B cell (primary cell): ENCODE results near the gene PCLO. TPM values are rescaled to one million over a fixed set of nuclear protein-coding genes. Genes with fewer than 3 reads are reported as not detected.

Experiments used
- ATAC-seq: fragments of 200-7000 bp; cut with Tn5 transposase; one replicate; pipeline ENCODE4 v1.10.0; 2021; ENCODE audit warnings: low read depth, mild to moderate bottlenecking, moderate number of reproducible peaks, moderate library complexity
- CTCF ChIA-PET: fragments of 350-600 bp; sonication (Branson Sonifier 250); formaldehyde crosslinking; loops from one replicate; lab custom pipeline; 2021; ENCODE audit warnings: antibody characterized with exemption, inconsistent platforms; lab: Charles Lee
- POLR2A ChIA-PET: fragments of 350-600 bp; sonication (Branson Sonifier 250); formaldehyde crosslinking; loops from one replicate; lab custom pipeline; 2021; ENCODE audit warnings: antibody characterized with exemption; lab: Charles Lee
- DNase-seq: peaks from one replicate; pipeline ENCODE4 v3.0.0; 2013
- H2AFZ ChIP-seq: 2 replicates; pipeline ENCODE4 v1.6.1; 2012; ENCODE audit warnings: mild to moderate bottlenecking, low read depth, low read length; ENCODE audit not compliant: insufficient read depth, poor library complexity, severe bottlenecking
- H3K27ac ChIP-seq, 2 donors: 1 replicate in 1 of 2; 2 replicates in 1 of 2; pipeline ENCODE4 v1.5.1; 2012 to 2013; ENCODE audit warnings: low read length in 2 of 2, mild to moderate bottlenecking in 2 of 2, moderate library complexity in 1 of 2
- H3K27me3 ChIP-seq, 4 experiments: fragments of 200-600 bp in 1 of 4; sonication (generic) in 1 of 4; replicated peaks in 1 of 4; 1 replicate in 2 of 4; 2 replicates in 2 of 4; pipeline versions ENCODE4 v1.6.1 to v1.7.0; 2013 to 2016; ENCODE audit warnings: low read length in 3 of 4, mild to moderate bottlenecking in 2 of 4, mixed read lengths in 1 of 4, moderate library complexity in 1 of 4; ENCODE audit not compliant: insufficient read depth in 4 of 4, control insufficient read depth in 3 of 4; ENCODE audit errors: control extremely low read depth in 1 of 4
- H3K36me3 ChIP-seq, 2 experiments: replicated peaks in 1 of 2; 1 replicate in 1 of 2; 2 replicates in 1 of 2; pipeline versions ENCODE4 v1.6.1 to v1.7.1; 2013; ENCODE audit warnings: low read length in 1 of 2; ENCODE audit not compliant: insufficient read depth in 2 of 2, control insufficient read depth in 1 of 2; ENCODE audit errors: control extremely low read depth in 1 of 2, extremely low read depth in 1 of 2
- H3K4me1 ChIP-seq, 2 donors: fragments of 200-600 bp in 1 of 2; sonication (generic) in 1 of 2; 1 replicate in 1 of 2; 2 replicates in 1 of 2; pipeline versions ENCODE4 v1.5.1 to v1.6.1; 2013 to 2017; ENCODE audit warnings: low read length in 2 of 2; ENCODE audit not compliant: control insufficient read depth in 2 of 2, insufficient read depth in 2 of 2
- H3K4me2 ChIP-seq: replicated peaks from 2 replicates; pipeline ENCODE3; 2012; ENCODE audit warnings: mild to moderate bottlenecking, low read depth, low read length; ENCODE audit not compliant: poor library complexity, severe bottlenecking
- H3K4me3 ChIP-seq, 5 experiments: fragments of 200-600 bp in 1 of 5; sonication (generic) in 1 of 5; 1 replicate in 3 of 5; 2 replicates in 2 of 5; pipeline versions ENCODE4 v1.5.1 to v1.7.0; 2011 to 2016; ENCODE audit warnings: low read length in 4 of 5, mild to moderate bottlenecking in 4 of 5, low read depth in 2 of 5, control low read depth in 1 of 5, moderate library complexity in 1 of 5; ENCODE audit not compliant: insufficient read depth in 1 of 5; ENCODE audit errors: control extremely low read depth in 1 of 5, extremely low read depth in 1 of 5
- H3K79me2 ChIP-seq: fragments of 200-600 bp; sonication (generic); one replicate; pipeline ENCODE4 v1.6.0; 2016; ENCODE audit warnings: low read length; ENCODE audit not compliant: control insufficient read depth, insufficient read depth
- H3K9ac ChIP-seq: fragments of 200-600 bp; sonication (generic); 2 replicates; pipeline ENCODE4 v1.6.1; 2017; ENCODE audit warnings: mild to moderate bottlenecking, low read length, moderate library complexity
- H3K9me3 ChIP-seq, 3 donors: one replicate each; pipeline versions ENCODE4 v1.6.1 to v1.7.1; 2013; ENCODE audit warnings: low read length in 2 of 3; ENCODE audit not compliant: control insufficient read depth in 2 of 3, insufficient read depth in 1 of 3; ENCODE audit errors: control extremely low read depth in 1 of 3
- H4K20me1 ChIP-seq: 2 replicates; pipeline ENCODE4 v1.6.0; 2012; ENCODE audit warnings: mild to moderate bottlenecking, low read length; ENCODE audit not compliant: insufficient read depth, control insufficient read depth, poor library complexity, severe bottlenecking
- H3K27ac Mint-ChIP-seq: one replicate; pipeline ENCODE4 v1.8.0; 2021; ENCODE audit warnings: mixed read lengths
- H3K27me3 Mint-ChIP-seq: one replicate; pipeline ENCODE4 v1.8.0; 2021; ENCODE audit warnings: mixed read lengths
- H3K4me1 Mint-ChIP-seq: one replicate; pipeline ENCODE4 v1.8.0; 2021; ENCODE audit warnings: mixed read lengths
- H3K4me3 Mint-ChIP-seq: one replicate; pipeline ENCODE4 v1.8.0; 2021; ENCODE audit warnings: mixed read lengths
- H3K9me3 Mint-ChIP-seq: one replicate; pipeline ENCODE4 v1.8.0; 2022; ENCODE audit warnings: mixed read lengths; ENCODE audit not compliant: insufficient read depth
- CTCF ChIP-seq: fragments of 200-600 bp; IDR thresholded peaks from one replicate; pipeline ENCODE4 v1.8.0; 2022; ENCODE audit warnings: antibody characterized with exemption, mild to moderate bottlenecking
- EZH2 ChIP-seq: IDR thresholded peaks from 2 replicates; pipeline ENCODE4 v1.6.1; 2012; ENCODE audit warnings: borderline replicate concordance, low read depth, mild to moderate bottlenecking, moderate library complexity, low read length; ENCODE audit not compliant: insufficient read depth, poor library complexity, severe bottlenecking
- WGBS: methylation state at CpG from one replicate; pipeline ENCODE4 v1.1.5; 2013; ENCODE audit warnings: missing lambda C conversion rate; ENCODE audit not compliant: insufficient coverage; 5-methylcytosine and 5-hydroxymethylcytosine counted together
- intact Hi-C: fragments of 100-400 bp; cut with micrococcal nuclease; formaldehyde crosslinking; loops from one replicate; pipeline ENCODE4 v1.10.0; 2022
- polyA plus RNA-seq: library from polyadenylated mRNA; depleted of rRNA; stranded (reverse); fragments of >200 nt; gene quantifications from 2 replicates; pipeline ENCODE4 v1.2.3, GENCODE V29; 2012
- total RNA-seq, 2 donors: library from RNA; stranded (reverse); fragments of 120-200 nt in 1 of 2; gene quantifications; 1 replicate in 1 of 2; 2 replicates in 1 of 2; pipeline versions ENCODE4 v1.2.3 to v1.2.4, GENCODE V29; 2013 to 2022

The PCLO gene
- total and polyA plus RNA-seq, 2 donors (not counting 1 experiment from before 2014, with no cell fraction given) = 0.01 to 0.32 TPM

GRCh38 chr7:83155407-83155806, 7.3 kb downstream of the PCLO start:
- Histone ChIP-seq H3K4me3 (no peak overlapping the region), H3K27me3 (no peaks in the 10 kb centered on the region), H3K9ac (no peak overlapping the region), H3K36me3 (no peaks in the 10 kb centered on the region), H3K27ac (no peak overlapping the region), H3K4me2 (no peak overlapping the region), H2AFZ (no peak overlapping the region), H4K20me1 (no peaks in the 10 kb centered on the region), H3K4me1 (no peaks in the 10 kb centered on the region), H3K79me2 (no peaks in the 10 kb centered on the region), H3K9me3 (peaks cover 0 to 11% (median 0%) of the 10 kb centered on the region in 3 donors)
- DNase-seq (no peak), ATAC-seq (no peak)
- Mint-ChIP-seq H3K27ac (no peak overlapping the region), H3K27me3 (no peaks in the 10 kb centered on the region), H3K4me3 (no peak overlapping the region), H3K4me1 (no peaks in the 10 kb centered on the region), H3K9me3 (no peaks in the 10 kb centered on the region)
- POLR2A ChIA-PET = no interaction called here
- TF ChIP-seq CTCF = no peak
- no peak for TF ChIP-seq EZH2
- intact Hi-C loops = no loop called here
- CTCF ChIA-PET = no interaction called here
- WGBS = 100% methylated on average over 1 of the region's 1 CpG

GRCh38 chr7:83153419-83153818, 9.3 kb downstream of the PCLO start:
- Histone ChIP-seq H3K9ac (no peak overlapping the region), H4K20me1 (no peaks in the 10 kb centered on the region), H3K9me3 (peaks cover 0 to 11% (median 0%) of the 10 kb centered on the region in 3 donors), H3K36me3 (no peaks in the 10 kb centered on the region), H3K27me3 (no peaks in the 10 kb centered on the region), H3K4me1 (no peaks in the 10 kb centered on the region), H3K4me3 (no peak overlapping the region), H3K4me2 (no peak overlapping the region), H3K27ac (no peak overlapping the region), H2AFZ (no peak overlapping the region), H3K79me2 (no peaks in the 10 kb centered on the region)
- no peak for ATAC-seq
- Mint-ChIP-seq H3K4me1 (no peaks in the 10 kb centered on the region), H3K27ac (no peak overlapping the region), H3K4me3 (no peak overlapping the region), H3K9me3 (no peaks in the 10 kb centered on the region), H3K27me3 (no peaks in the 10 kb centered on the region)
- DNase-seq = no peak
- ChIA-PET POLR2A (no interaction called here), CTCF (no interaction called here)
- TF ChIP-seq EZH2 (no peak), CTCF (no peak)
- intact Hi-C loops = no loop called here
- no CpG with 5 or more reads among the region's 1 CpG for WGBS
